ENCODE data around the gene KCNA5. TPM values are rescaled to one million over a fixed set of nuclear protein-coding genes. Genes with fewer than 3 reads are reported as not detected.

KCNA5 gene
- polyA plus RNA-seq, 1 donor (not counting 4 experiments of a cell fraction or from before 2014, with no cell fraction given): not detected

DNA sequence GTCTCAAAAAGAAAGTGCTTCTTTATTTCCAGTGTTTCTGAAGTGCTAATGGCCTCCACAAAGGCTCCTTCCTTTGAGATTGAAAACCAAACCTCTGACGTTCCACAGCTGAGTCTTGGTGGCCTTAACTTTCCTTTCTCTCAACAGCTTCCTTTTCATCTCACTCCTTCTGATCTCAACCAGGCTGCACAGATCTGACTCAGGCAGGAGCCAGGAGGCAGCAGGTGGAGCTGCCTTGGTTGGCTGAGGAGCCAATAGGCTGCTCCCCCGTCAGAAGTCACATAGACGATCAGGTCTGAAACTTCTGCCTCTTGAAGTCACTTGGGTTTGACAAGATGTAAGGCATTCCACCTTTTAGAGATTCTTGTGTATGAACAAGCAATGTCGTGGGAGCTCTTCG, 9.1 kb upstream of the KCNA5 start:
- DNase-seq (ENCODE audit: low read depth, low spot score): no peak
- dilution Hi-C loops (cut with MboI; ENCODE audit: extremely low pct_ligation_motif_present, low sequenced_read_pairs): no loop called here
- Histone ChIP-seq H3K9ac (ENCODE audit: control insufficient read depth, extremely low read depth, insufficient read depth, low read length) (no peak overlapping the region), H3K4me1 (ENCODE audit: control insufficient read depth, extremely low read depth, insufficient read depth, low read length) (no peaks in the 10 kb centered on the region), H3K27ac (ENCODE audit: control insufficient read depth, insufficient read depth, low read length) (no peak overlapping the region), H2AFZ (ENCODE audit: control insufficient read depth, low read length) (no peak overlapping the region), H3K9me3 (ENCODE audit: control insufficient read depth, low read depth, low read length) (no peaks in the 10 kb centered on the region), H3K79me2 (ENCODE audit: control insufficient read depth, insufficient read depth, low read length) (no peaks in the 10 kb centered on the region), H3K4me3 (ENCODE audit: control insufficient read depth in 2 of 3, extremely low read depth in 1 of 3, insufficient read depth in 2 of 3, low read depth in 1 of 3, low read length in 3 of 3) (no peak overlapping the region), H3K36me3 (ENCODE audit: control insufficient read depth in 2 of 2, extremely low read depth in 1 of 2, insufficient read depth in 2 of 2, low read length in 2 of 2) (no peaks in the 10 kb centered on the region), H3K9me1 (ENCODE audit: control insufficient read depth, extremely low read depth, insufficient read depth, low read length) (no peaks in the 10 kb centered on the region), H4K20me1 (ENCODE audit: control insufficient read depth, extremely low read depth, insufficient read depth, low read length) (no peaks in the 10 kb centered on the region), H3K4me2 (ENCODE audit: control insufficient read depth, extremely low read depth, insufficient read depth, low read depth, low read length) (no peak overlapping the region), H3K27me3 (ENCODE audit: control insufficient read depth, extremely low read depth, insufficient read depth, low read length) (no peaks in the 10 kb centered on the region)
- no peak for TF ChIP-seq EZH2 (IDR thresholded peaks at IDR 0.05; ENCODE audit: low read length)
- TF ChIP-seq, protein P1, sequence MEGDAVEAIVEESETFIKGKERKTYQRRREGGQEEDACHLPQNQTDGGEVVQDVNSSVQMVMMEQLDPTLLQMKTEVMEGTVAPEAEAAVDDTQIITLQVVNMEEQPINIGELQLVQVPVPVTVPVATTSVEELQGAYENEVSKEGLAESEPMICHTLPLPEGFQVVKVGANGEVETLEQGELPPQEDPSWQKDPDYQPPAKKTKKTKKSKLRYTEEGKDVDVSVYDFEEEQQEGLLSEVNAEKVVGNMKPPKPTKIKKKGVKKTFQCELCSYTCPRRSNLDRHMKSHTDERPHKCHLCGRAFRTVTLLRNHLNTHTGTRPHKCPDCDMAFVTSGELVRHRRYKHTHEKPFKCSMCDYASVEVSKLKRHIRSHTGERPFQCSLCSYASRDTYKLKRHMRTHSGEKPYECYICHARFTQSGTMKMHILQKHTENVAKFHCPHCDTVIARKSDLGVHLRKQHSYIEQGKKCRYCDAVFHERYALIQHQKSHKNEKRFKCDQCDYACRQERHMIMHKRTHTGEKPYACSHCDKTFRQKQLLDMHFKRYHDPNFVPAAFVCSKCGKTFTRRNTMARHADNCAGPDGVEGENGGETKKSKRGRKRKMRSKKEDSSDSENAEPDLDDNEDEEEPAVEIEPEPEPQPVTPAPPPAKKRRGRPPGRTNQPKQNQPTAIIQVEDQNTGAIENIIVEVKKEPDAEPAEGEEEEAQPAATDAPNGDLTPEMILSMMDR (optimal IDR thresholded peaks at IDR 0.05 in 1 of 3, IDR thresholded peaks at IDR 0.05 in 1 of 3, conservative IDR thresholded peaks at IDR 0.05 in 1 of 3; ENCODE audit: extremely low read depth in 1 of 3, insufficient read depth in 2 of 3, low read length in 3 of 3): no peak
- FAIRE-seq: no peak

- no peak for FAIRE-seq
- H3K79me2 ChIP-seq (ENCODE audit: control insufficient read depth, insufficient read depth, low read length): no peaks in the 10 kb centered on the region
- no peaks in the 10 kb centered on the region for H3K9me3 ChIP-seq (ENCODE audit: control insufficient read depth, low read depth, low read length)
- H3K4me1 ChIP-seq (ENCODE audit: control insufficient read depth, extremely low read depth, insufficient read depth, low read length): no peaks in the 10 kb centered on the region
- H3K9ac ChIP-seq (ENCODE audit: control insufficient read depth, extremely low read depth, insufficient read depth, low read length): no peak overlapping the region
- TF ChIP-seq, protein P1 (optimal IDR thresholded peaks at IDR 0.05 in 1 of 3, IDR thresholded peaks at IDR 0.05 in 1 of 3, conservative IDR thresholded peaks at IDR 0.05 in 1 of 3; ENCODE audit: extremely low read depth in 1 of 3, insufficient read depth in 2 of 3, low read length in 3 of 3): no peak
- no peak for TF ChIP-seq EZH2 (IDR thresholded peaks at IDR 0.05; ENCODE audit: low read length)
- no peaks in the 10 kb centered on the region for H4K20me1 ChIP-seq (ENCODE audit: control insufficient read depth, extremely low read depth, insufficient read depth, low read length)
- H3K36me3 ChIP-seq (ENCODE audit: control insufficient read depth in 2 of 2, extremely low read depth in 1 of 2, insufficient read depth in 2 of 2, low read length in 2 of 2): no peaks in the 10 kb centered on the region
- no peak overlapping the region for H3K27ac ChIP-seq (ENCODE audit: control insufficient read depth, insufficient read depth, low read length)
- no peaks in the 10 kb centered on the region for H3K9me1 ChIP-seq (ENCODE audit: control insufficient read depth, extremely low read depth, insufficient read depth, low read length)
- dilution Hi-C loops (cut with MboI; ENCODE audit: extremely low pct_ligation_motif_present, low sequenced_read_pairs): no loop called here
- no peak overlapping the region for H2AFZ ChIP-seq (ENCODE audit: control insufficient read depth, low read length)
- no peaks in the 10 kb centered on the region for H3K27me3 ChIP-seq (ENCODE audit: control insufficient read depth, extremely low read depth, insufficient read depth, low read length)
- no peak for DNase-seq (ENCODE audit: low read depth, low spot score)
- H3K4me2 ChIP-seq (ENCODE audit: control insufficient read depth, extremely low read depth, insufficient read depth, low read depth, low read length): no peak overlapping the region
- H3K4me3 ChIP-seq (ENCODE audit: control insufficient read depth in 2 of 3, extremely low read depth in 1 of 3, insufficient read depth in 2 of 3, low read depth in 1 of 3, low read length in 3 of 3): no peak overlapping the region
Observed at GRCh38 chr12:5035618-5036017, 8.1 kb upstream of the KCNA5 start.

Data from keratinocyte (primary cell).